Uterine smooth muscle cell (primary cell): ENCODE results near the gene VAPB. TPM values are rescaled to one million over a fixed set of nuclear protein-coding genes. Genes with fewer than 3 reads are reported as not detected.

Experiments
- total RNA-seq: library from RNA; depleted of rRNA; stranded (reverse); fragments of >200 nt; gene quantifications from 2 replicates; pipeline ENCODE4 v1.2.3, GENCODE V29; 2014

Gene VAPB
- 12.8 and 14.0 TPM in 2 replicates for total RNA-seq

GRCh38 chr20:58388882-58389323 is at the start of gene VAPB:
Gene VAPB, plus strand, starts transcription at chr20:58389229. Its CDS starts 231 bp downstream, at chr20:58389460.

Other genes starting within 250 kb of the VAPB start
- gene ANKRD60, start 160.6 kb upstream of the VAPB start, total RNA-seq = not detected in 2 replicates
- gene RAB22A, start 79.5 kb upstream of the VAPB start, total RNA-seq = 18.6 and 20.0 TPM in 2 replicates
- gene APCDD1L, start 126.2 kb downstream of the VAPB start, total RNA-seq = 1.5 and 11.0 TPM in 2 replicates